ENCODE data around the gene WFDC1. TPM values are rescaled to one million over a fixed set of nuclear protein-coding genes. Genes with fewer than 3 reads are reported as not detected.

WFDC1 gene
- total RNA-seq, 2 donors from 2014 or later = 0.59 to 3.3 TPM

DNA sequence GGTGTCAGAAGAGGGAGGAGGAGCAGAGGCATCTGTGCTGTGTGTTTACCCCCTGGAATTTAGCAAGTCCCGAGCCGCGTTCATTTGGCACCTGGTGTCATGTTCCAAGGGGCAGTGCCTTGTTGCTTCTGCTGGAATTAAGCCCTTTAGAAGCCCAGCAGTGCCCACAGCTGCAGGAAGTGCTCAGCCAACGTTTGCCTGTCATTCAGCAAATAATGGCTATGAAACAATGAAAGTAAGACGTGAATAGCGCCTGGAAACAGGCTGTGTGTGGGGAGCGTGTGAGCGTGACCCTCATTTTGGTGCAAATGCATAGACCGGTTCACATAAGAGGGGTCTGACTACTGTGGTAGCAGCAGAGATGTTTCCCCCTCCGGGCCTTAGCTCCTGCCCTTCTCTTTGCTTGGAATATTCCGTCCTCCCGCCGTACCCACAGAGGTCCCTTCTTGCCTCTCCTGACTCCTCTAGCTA, 67.8 kb downstream of the WFDC1 start:
- H3K36me3 ChIP-seq = no peaks in the 10 kb centered on the region
- TF ChIP-seq, protein P1, sequence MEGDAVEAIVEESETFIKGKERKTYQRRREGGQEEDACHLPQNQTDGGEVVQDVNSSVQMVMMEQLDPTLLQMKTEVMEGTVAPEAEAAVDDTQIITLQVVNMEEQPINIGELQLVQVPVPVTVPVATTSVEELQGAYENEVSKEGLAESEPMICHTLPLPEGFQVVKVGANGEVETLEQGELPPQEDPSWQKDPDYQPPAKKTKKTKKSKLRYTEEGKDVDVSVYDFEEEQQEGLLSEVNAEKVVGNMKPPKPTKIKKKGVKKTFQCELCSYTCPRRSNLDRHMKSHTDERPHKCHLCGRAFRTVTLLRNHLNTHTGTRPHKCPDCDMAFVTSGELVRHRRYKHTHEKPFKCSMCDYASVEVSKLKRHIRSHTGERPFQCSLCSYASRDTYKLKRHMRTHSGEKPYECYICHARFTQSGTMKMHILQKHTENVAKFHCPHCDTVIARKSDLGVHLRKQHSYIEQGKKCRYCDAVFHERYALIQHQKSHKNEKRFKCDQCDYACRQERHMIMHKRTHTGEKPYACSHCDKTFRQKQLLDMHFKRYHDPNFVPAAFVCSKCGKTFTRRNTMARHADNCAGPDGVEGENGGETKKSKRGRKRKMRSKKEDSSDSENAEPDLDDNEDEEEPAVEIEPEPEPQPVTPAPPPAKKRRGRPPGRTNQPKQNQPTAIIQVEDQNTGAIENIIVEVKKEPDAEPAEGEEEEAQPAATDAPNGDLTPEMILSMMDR (IDR thresholded peaks at IDR 0.05) = no peak
- DNase-seq (ENCODE audit: low spot score) = no peak
- H3K27me3 ChIP-seq = peaks cover 0 to 1% of the 10 kb centered on the region in 2 donors
- H3K4me3 ChIP-seq = no peak overlapping the region
- H3K4me1 ChIP-seq = no peaks in the 10 kb centered on the region
- no peak overlapping the region for H3K27ac ChIP-seq
- H3K9me3 ChIP-seq = no peaks in the 10 kb centered on the region

DNA sequence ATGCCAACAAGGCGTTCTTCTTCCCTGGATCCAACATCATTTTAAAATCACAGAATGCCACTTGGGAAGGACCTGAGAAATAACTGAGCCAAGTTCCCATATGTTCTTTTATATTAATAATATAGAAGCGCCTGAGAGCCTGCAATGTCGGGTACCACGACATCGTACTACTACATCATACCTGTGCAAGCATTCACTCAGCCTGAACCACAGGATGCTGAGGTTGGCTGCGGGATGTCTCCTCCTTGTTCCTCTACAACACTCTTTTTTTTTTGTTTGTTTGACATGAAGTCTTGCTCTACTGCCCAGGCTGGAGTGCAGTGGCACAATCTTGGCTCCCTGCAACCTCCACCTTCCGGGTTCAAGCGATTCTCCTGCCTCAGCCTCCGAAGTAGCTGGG, 71.5 kb downstream of the WFDC1 start:
- TF ChIP-seq, protein P1 (IDR thresholded peaks at IDR 0.05) = no peak
- no peaks in the 10 kb centered on the region for H3K36me3 ChIP-seq
- peaks cover 0 to 9% of the 10 kb centered on the region in 2 donors for H3K4me1 ChIP-seq
- peaks cover 8 to 9% of the 10 kb centered on the region in 2 donors for H3K27me3 ChIP-seq
- H3K27ac ChIP-seq = no peak overlapping the region
- H3K4me3 ChIP-seq = no peak overlapping the region
- DNase-seq (ENCODE audit: low spot score) = no peak
- H3K9me3 ChIP-seq = no peaks in the 10 kb centered on the region

DNA sequence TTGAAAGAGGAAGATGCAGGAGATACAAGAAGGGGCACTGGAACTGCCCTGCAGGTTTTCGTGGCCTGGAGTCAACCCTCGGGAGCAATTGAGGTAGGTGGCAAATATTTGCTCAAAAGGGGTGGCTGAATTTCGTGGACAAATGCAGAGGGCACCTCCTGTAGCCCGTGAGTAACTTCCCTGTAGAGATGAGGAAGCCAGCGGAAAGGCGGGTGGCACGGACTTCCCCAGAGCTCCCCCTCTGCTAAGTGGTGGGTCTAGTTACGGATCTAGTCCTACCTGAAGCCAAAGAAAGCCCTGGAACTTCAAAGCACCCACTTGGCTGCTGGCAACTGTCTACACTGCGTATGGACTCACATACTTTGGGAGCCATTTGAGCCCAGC, 72.6 kb downstream of the WFDC1 start:
- peaks cover 8 to 9% of the 10 kb centered on the region in 2 donors for H3K27me3 ChIP-seq

DNA sequence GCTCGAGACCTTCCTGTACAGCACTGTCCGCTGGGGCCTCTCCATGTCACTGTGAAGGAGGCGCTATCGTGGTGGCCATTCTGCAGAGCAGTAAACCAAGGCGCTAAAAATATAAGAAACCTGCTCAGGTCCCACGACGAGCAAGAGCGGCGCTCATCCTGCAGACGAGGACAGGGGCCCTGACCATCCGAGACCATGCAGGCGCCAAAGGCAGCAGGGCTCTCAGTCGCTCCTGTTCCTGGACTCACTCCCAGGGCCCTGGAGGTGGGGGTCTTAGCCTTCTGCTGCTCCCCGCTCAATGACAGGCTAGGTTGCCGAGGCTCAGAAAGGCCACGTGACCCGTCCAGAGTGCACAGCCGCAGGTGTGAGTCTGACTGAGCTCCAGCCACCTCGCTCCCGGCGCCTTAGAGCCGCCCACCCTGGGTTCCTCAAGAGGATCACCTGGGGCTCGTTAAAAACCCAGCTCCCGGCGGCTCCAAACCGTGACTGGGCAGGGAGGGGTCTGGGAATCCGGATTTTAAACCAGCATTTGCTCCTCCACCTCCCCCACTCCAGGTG, 73.2 kb downstream of the WFDC1 start:
- no peak overlapping the region for H3K27ac ChIP-seq
- peaks cover 0 to 9% of the 10 kb centered on the region in 2 donors for H3K4me1 ChIP-seq
- H3K27me3 ChIP-seq = peaks cover 8 to 9% of the 10 kb centered on the region in 2 donors
- no peaks in the 10 kb centered on the region for H3K36me3 ChIP-seq
- TF ChIP-seq, protein P1 (IDR thresholded peaks at IDR 0.05) = no peak
- no peaks in the 10 kb centered on the region for H3K9me3 ChIP-seq
- H3K4me3 ChIP-seq = no peak overlapping the region
- no peak for DNase-seq (ENCODE audit: low spot score)

More for the DNA sequence above, 72.6 kb downstream of the WFDC1 start:
- TF ChIP-seq, protein P1 (IDR thresholded peaks at IDR 0.05) = no peak
- H3K9me3 ChIP-seq = no peaks in the 10 kb centered on the region
- peaks cover 0 to 9% of the 10 kb centered on the region in 2 donors for H3K4me1 ChIP-seq
- H3K27ac ChIP-seq = no peak overlapping the region
- H3K4me3 ChIP-seq = no peak overlapping the region
- H3K36me3 ChIP-seq = no peaks in the 10 kb centered on the region
- no peak for DNase-seq (ENCODE audit: low spot score)

DNA sequence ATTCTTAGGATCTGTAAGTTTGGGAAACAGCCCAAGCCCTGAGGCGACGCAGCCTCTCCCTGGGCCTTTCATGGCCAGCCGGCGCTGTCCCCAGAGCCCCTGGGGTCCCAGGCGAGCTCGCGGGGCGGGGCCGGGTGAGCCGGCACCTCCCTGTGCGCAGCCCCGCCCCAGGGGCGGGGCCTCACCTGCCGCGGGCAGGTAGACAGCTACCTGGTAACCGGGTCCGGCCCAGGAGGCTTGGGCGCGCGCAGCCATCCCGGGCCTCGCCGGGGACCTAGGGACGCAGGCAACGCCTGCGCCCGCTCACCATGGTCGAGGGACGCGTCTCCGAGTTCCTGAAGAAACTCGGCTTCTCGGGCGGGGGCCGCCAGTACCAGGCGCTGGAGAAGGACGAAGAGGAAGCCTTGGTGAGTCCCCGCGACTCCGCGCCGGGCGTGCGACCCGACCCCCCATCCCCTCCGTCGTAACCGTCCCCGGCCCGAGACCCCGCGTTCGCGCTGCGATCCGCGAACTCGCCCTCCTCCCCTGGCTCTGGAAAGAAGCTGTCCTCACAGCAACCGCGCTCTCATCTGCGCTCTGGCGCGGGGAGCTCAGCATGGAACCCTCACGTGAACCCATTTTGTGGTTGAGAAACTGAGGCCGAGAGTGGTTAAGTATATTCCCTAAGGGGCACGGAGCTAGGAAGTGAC, 73.8 kb downstream of the WFDC1 start, which contains the start of gene ATP2C2:
TSS of gene ATP2C2 (plus strand) at position 231 of the 689 bp plus-strand sequence. CDS start at position 309, 78 bp downstream.
- TF ChIP-seq, protein P1 (IDR thresholded peaks at IDR 0.05) = no peak
- H3K27me3 ChIP-seq = peaks cover 8 to 9% of the 10 kb centered on the region in 2 donors
- H3K4me1 ChIP-seq = peaks cover 0 to 9% of the 10 kb centered on the region in 2 donors
- H3K36me3 ChIP-seq = no peaks in the 10 kb centered on the region
- DNase-seq (ENCODE audit: low spot score) = no peak
- no peak within 1 kb of the TSS for H3K4me3 ChIP-seq
- no peak within 1 kb of the TSS for H3K27ac ChIP-seq
- H3K9me3 ChIP-seq = no peaks in the 10 kb centered on the region
